HepG2 (cell line): Measurements from ENCODE around the gene DROSHA. TPM values are rescaled to one million over a fixed set of nuclear protein-coding genes. Genes with fewer than 3 reads are reported as not detected.

Experiments used
- ATAC-seq: fragments of 200-7000 bp; cut with Tn5 transposase; 3 replicates; pipeline ENCODE4 v1.9.1; 2020; ENCODE audit warnings: mild to moderate bottlenecking, moderate library complexity
- BruUV-seq: library from RNA; stranded (reverse); fragments of 400-500 nt; replicated peaks from 2 replicates; lab custom pipeline; 2021; lab: Mats Ljungman, UMichigan
- CTCF ChIA-PET: fragments of 300-600 bp; formaldehyde crosslinking; extraction: SDS; loops from one replicate; lab custom pipeline; 2021; ENCODE audit warnings: low total read pairs, inconsistent platforms, low intra/inter-chr PET ratio; lab: Yijun Ruan, JAX
- POLR2A ChIA-PET: fragments of 350-600 bp; sonication (Branson Sonifier 250); formaldehyde crosslinking; loops from one replicate; lab custom pipeline; 2020; ENCODE audit warnings: antibody characterized with exemption, inconsistent platforms; lab: Yijun Ruan, JAX
- DNase-seq: peaks from one replicate; pipeline ENCODE4 v3.0.0-alpha.2; 2015; ENCODE audit warnings: low spot score
- FAIRE-seq: peaks from 3 replicates; lab custom pipeline; 2011; peaks lifted over from hg19 to GRCh38; lab: Jason Lieb, UNC
- H2AFZ ChIP-seq: one replicate; pipeline ENCODE4 v1.6.1; 2011; ENCODE audit warnings: low read length, inconsistent platforms
- H3K27ac ChIP-seq: fragments of 300-600 bp; 3 replicates; pipeline ENCODE4 v1.8.0; 2011; ENCODE audit warnings: mixed run types, mild to moderate bottlenecking, mixed read lengths, low read length, inconsistent platforms; ENCODE audit not compliant: insufficient read depth; ENCODE audit errors: extremely low read length
- H3K27me3 ChIP-seq, 2 experiments: fragments of 200-600 bp in 1 of 2; 2 replicates in 1 of 2; 3 replicates in 1 of 2; pipeline versions ENCODE4 v1.6.0 to v1.8.0; 2011; ENCODE audit warnings: low read length in 2 of 2, mild to moderate bottlenecking in 2 of 2, moderate library complexity in 2 of 2, inconsistent platforms in 1 of 2; ENCODE audit not compliant: insufficient read depth in 2 of 2, control insufficient read depth in 1 of 2
- H3K36me3 ChIP-seq, 2 experiments: fragments of 200-600 bp in 1 of 2; replicated peaks in 1 of 2; 2 replicates in 1 of 2; 3 replicates in 1 of 2; pipeline versions ENCODE4 v1.5.1 to v1.8.0; 2011; ENCODE audit warnings: low read length in 2 of 2, inconsistent platforms in 1 of 2; ENCODE audit not compliant: insufficient read depth in 2 of 2, control insufficient read depth in 1 of 2
- H3K4me1 ChIP-seq: 2 replicates; pipeline ENCODE4 v1.5.1; 2012; ENCODE audit warnings: low read length, inconsistent platforms; ENCODE audit not compliant: insufficient read depth
- H3K4me2 ChIP-seq: 2 replicates; pipeline ENCODE4 v1.6.0; 2011; ENCODE audit warnings: low read depth, low read length, inconsistent platforms
- H3K4me3 ChIP-seq, 3 experiments: fragments of 200-600 bp in 1 of 3; sonication (generic), shearing (Covaris generic) in 1 of 3; replicated peaks in 1 of 3; 2 replicates each; pipeline ENCODE4 v1.5.1; 2011 to 2016; ENCODE audit warnings: low read length in 3 of 3, inconsistent platforms in 2 of 3, low read depth in 2 of 3, mild to moderate bottlenecking in 2 of 3, control low read depth in 1 of 3, mixed read lengths in 1 of 3; ENCODE audit not compliant: insufficient read depth in 1 of 3
- H3K79me2 ChIP-seq: one replicate; pipeline ENCODE4 v1.6.1; 2011; ENCODE audit warnings: low read length, inconsistent platforms; ENCODE audit not compliant: insufficient read depth
- H3K9ac ChIP-seq: 2 replicates; pipeline ENCODE4 v1.6.0; 2011; ENCODE audit warnings: mild to moderate bottlenecking, low read depth, low read length, inconsistent platforms; ENCODE audit not compliant: insufficient read depth
- H3K9me3 ChIP-seq: 2 replicates; pipeline ENCODE4 v1.5.1; 2012; ENCODE audit warnings: mild to moderate bottlenecking, low read length
- H4K20me1 ChIP-seq: 2 replicates; pipeline ENCODE4 v1.6.0; 2011; ENCODE audit warnings: inconsistent platforms, mild to moderate bottlenecking, low read length, moderate library complexity; ENCODE audit not compliant: insufficient read depth
- AHR ChIP-seq: IDR thresholded peaks from 2 replicates; pipeline ENCODE4 v1.6.1; 2018; ENCODE audit warnings: missing genetic modification reagents, missing compliant biosample characterization
- CREM ChIP-seq, 2 experiments: sonication (generic) in 1 of 2; formaldehyde crosslinking in 1 of 2; IDR thresholded peaks; 2 replicates each; pipeline versions ENCODE4 v1.4.0 to v1.6.1; 2016 to 2020; ENCODE audit warnings: antibody characterized with exemption in 1 of 2, mild to moderate bottlenecking in 1 of 2, missing genetic modification reagents in 1 of 2
- GLI4 ChIP-seq: sonication (generic); formaldehyde crosslinking; IDR thresholded peaks from 2 replicates; pipeline ENCODE4 v1.5.1; 2020; ENCODE audit warnings: missing genetic modification reagents, mild to moderate bottlenecking, moderate library complexity, borderline replicate concordance
- RORA ChIP-seq: sonication (generic); formaldehyde crosslinking; IDR thresholded peaks from 2 replicates; pipeline ENCODE4 v1.5.0; 2020; ENCODE audit warnings: mild to moderate bottlenecking, missing genetic modification reagents, moderate library complexity
- SRY ChIP-seq: sonication (generic); formaldehyde crosslinking; IDR thresholded peaks from 2 replicates; pipeline ENCODE4 v1.8.0; 2022; ENCODE audit warnings: mild to moderate bottlenecking, missing genetic modification reagents
- ZNF225 ChIP-seq: sonication (generic); formaldehyde crosslinking; IDR thresholded peaks from 2 replicates; pipeline ENCODE4 v1.4.0; 2020; ENCODE audit warnings: mild to moderate bottlenecking, missing genetic modification reagents
- ZNF343 ChIP-seq: sonication (generic); formaldehyde crosslinking; IDR thresholded peaks from 2 replicates; pipeline ENCODE4 v1.4.0; 2020; ENCODE audit warnings: mild to moderate bottlenecking, missing genetic modification reagents
- ZNF552 ChIP-seq: sonication (generic); formaldehyde crosslinking; IDR thresholded peaks from 2 replicates; pipeline ENCODE4 v1.9.0; 2022; ENCODE audit warnings: missing genetic modification reagents, mild to moderate bottlenecking, borderline replicate concordance
- ZNF788 ChIP-seq: sonication (generic); formaldehyde crosslinking; IDR thresholded peaks from 2 replicates; pipeline ENCODE4 v1.5.0; 2020; ENCODE audit warnings: mild to moderate bottlenecking, missing genetic modification reagents, borderline replicate concordance
- WGBS: methylation state at CpG from one replicate; pipeline ENCODE4 v1.1.6; 2017; ENCODE audit warnings: low lambda C conversion rate; 5-methylcytosine and 5-hydroxymethylcytosine counted together
- in situ Hi-C: cut with HindIII; loops from 2 replicates; pipeline ENCODE4 v1.10.0; 2017; ENCODE audit warnings: low pct_unique_long_range_greater_than_20kb; ENCODE audit not compliant: extremely low pct_ligation_motif_present
- intact Hi-C: fragments of 100-400 bp; cut with micrococcal nuclease; formaldehyde crosslinking; loops from one replicate; pipeline ENCODE4 v1.10.0; 2022; ENCODE audit not compliant: unreplicated experiment
- polyA plus RNA-seq, 8 experiments: library from polyadenylated mRNA; depleted of rRNA in 3 of 8; stranded (reverse) in 7 of 8; unstranded in 1 of 8; fragments of >200 nt; fragmentation: Illumina TruSeq in 4 of 8; extraction: Trizol in 4 of 8; gene quantifications; 2 replicates each; pipeline versions ENCODE4 v1.2.1 to v1.2.3, GENCODE V29; 2011 to 2016; ENCODE audit warnings: low read depth in 4 of 8, missing spikeins in 1 of 8, mixed read lengths in 1 of 8; ENCODE audit not compliant: insufficient read depth in 1 of 8
- total RNA-seq, 5 experiments: library from RNA; depleted of rRNA; stranded (reverse); fragments of >200 nt; fragmentation: Illumina TruSeq; extraction: Trizol; gene quantifications; 2 replicates each; pipeline ENCODE4 v1.2.3, GENCODE V29; 2016; ENCODE audit warnings: low read depth in 1 of 5
- TF ChIP-seq, protein P1 (sequence below): sonication (generic); formaldehyde crosslinking; IDR thresholded peaks from 2 replicates; pipeline ENCODE4 v1.8.0; 2022; ENCODE audit warnings: missing genetic modification reagents, low read depth, mild to moderate bottlenecking, borderline replicate concordance
- TF ChIP-seq, protein P2 (sequence below): sonication (generic); formaldehyde crosslinking; IDR thresholded peaks from 2 replicates; pipeline ENCODE4 v1.4.0; 2020; ENCODE audit warnings: mild to moderate bottlenecking, missing genetic modification reagents
- TF ChIP-seq, protein P3 (sequence below), 2 experiments: fragments of 450-650 bp in 1 of 2; sonication (generic) in 1 of 2; formaldehyde crosslinking in 1 of 2; IDR thresholded peaks; 2 replicates each; pipeline versions ENCODE4 v1.6.1 to v1.8.0; 2016 to 2022; ENCODE audit warnings: antibody characterized with exemption in 1 of 2, mild to moderate bottlenecking in 1 of 2, missing genetic modification reagents in 1 of 2
- TF ChIP-seq, protein P4 (sequence below): IDR thresholded peaks from 2 replicates; pipeline ENCODE4 v1.6.1; 2018; ENCODE audit warnings: missing genetic modification reagents, mild to moderate bottlenecking, missing compliant biosample characterization

Gene DROSHA
- total and polyA plus RNA-seq, 2 of the 13 experiments (the other 11 are each of a cell fraction or from before 2014, with no cell fraction given): 22.3 to 29.4 TPM

DNA sequence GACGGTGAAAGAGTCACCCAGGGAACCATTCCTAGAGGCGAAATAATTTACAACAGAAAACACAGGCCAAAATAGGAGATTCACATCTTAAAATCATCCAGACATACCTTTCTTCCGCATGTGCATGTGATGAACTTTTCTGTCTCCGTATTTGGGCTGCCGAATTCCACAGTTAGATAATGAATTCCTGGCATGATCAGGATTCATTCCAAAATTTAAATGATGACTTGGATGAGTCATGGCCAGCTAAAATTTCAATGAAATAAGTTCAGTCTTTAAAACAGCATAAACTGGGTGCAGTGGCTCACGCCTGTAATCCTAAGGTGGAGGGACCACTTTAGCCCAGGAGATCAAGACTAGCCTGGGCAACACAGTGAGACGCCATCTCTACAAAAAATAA is 82.7 kb downstream of the DROSHA start:
- POLR2A ChIA-PET: no interaction called here
- no peak overlapping the region for H3K9ac ChIP-seq
- TF ChIP-seq ZNF343 (CRISPR knock-in tag) (no peak), SRY (no peak), RORA (CRISPR knock-in tag) (no peak), ZNF788 (CRISPR knock-in tag) (no peak), ZNF225 (CRISPR knock-in tag) (no peak), CREM (IDR thresholded peaks at IDR 0.05) (no peak), CREM (CRISPR knock-in tag; IDR thresholded peaks at IDR 0.05) (no peak), GLI4 (CRISPR knock-in tag) (no peak), ZNF552 (CRISPR knock-in tag) (no peak), AHR (no peak)
- TF ChIP-seq, protein P1, sequence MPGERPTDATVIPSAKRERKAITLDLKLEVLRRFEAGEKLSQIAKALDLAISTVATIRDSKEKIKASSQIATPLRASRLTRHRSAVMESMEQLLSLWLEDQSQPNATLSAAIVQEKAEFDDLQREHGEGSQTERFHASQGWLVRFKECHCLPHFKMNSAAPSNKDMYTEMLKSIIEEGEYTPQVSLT: no peak
- TF ChIP-seq, protein P2, sequence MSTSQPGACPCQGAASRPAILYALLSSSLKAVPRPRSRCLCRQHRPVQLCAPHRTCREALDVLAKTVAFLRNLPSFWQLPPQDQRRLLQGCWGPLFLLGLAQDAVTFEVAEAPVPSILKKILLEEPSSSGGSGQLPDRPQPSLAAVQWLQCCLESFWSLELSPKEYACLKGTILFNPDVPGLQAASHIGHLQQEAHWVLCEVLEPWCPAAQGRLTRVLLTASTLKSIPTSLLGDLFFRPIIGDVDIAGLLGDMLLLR: no peak
- TF ChIP-seq, protein P3, sequence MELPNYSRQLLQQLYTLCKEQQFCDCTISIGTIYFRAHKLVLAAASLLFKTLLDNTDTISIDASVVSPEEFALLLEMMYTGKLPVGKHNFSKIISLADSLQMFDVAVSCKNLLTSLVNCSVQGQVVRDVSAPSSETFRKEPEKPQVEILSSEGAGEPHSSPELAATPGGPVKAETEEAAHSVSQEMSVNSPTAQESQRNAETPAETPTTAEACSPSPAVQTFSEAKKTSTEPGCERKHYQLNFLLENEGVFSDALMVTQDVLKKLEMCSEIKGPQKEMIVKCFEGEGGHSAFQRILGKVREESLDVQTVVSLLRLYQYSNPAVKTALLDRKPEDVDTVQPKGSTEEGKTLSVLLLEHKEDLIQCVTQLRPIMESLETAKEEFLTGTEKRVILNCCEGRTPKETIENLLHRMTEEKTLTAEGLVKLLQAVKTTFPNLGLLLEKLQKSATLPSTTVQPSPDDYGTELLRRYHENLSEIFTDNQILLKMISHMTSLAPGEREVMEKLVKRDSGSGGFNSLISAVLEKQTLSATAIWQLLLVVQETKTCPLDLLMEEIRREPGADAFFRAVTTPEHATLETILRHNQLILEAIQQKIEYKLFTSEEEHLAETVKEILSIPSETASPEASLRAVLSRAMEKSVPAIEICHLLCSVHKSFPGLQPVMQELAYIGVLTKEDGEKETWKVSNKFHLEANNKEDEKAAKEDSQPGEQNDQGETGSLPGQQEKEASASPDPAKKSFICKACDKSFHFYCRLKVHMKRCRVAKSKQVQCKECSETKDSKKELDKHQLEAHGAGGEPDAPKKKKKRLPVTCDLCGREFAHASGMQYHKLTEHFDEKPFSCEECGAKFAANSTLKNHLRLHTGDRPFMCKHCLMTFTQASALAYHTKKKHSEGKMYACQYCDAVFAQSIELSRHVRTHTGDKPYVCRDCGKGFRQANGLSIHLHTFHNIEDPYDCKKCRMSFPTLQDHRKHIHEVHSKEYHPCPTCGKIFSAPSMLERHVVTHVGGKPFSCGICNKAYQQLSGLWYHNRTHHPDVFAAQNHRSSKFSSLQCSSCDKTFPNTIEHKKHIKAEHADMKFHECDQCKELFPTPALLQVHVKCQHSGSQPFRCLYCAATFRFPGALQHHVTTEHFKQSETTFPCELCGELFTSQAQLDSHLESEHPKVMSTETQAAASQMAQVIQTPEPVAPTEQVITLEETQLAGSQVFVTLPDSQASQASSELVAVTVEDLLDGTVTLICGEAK (IDR thresholded peaks at IDR 0.05): no peak
- TF ChIP-seq, protein P3 (CRISPR knock-in tag; IDR thresholded peaks at IDR 0.05): no peak
- TF ChIP-seq, protein P4, sequence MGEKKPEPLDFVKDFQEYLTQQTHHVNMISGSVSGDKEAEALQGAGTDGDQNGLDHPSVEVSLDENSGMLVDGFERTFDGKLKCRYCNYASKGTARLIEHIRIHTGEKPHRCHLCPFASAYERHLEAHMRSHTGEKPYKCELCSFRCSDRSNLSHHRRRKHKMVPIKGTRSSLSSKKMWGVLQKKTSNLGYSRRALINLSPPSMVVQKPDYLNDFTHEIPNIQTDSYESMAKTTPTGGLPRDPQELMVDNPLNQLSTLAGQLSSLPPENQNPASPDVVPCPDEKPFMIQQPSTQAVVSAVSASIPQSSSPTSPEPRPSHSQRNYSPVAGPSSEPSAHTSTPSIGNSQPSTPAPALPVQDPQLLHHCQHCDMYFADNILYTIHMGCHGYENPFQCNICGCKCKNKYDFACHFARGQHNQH (CRISPR knock-in tag): no peak
- peaks cover 0 to 44% of the 10 kb centered on the region in 2 experiments; a peak in 3 of 5 replicates for H3K36me3 ChIP-seq
- no peak for DNase-seq
- no peaks in the 10 kb centered on the region for H4K20me1 ChIP-seq
- H3K4me2 ChIP-seq: no peak overlapping the region
- no peak overlapping the region for H2AFZ ChIP-seq
- no peak for FAIRE-seq
- 97% methylated on average over 7 of the region's 7 CpGs for WGBS
- H3K4me3 ChIP-seq: no peak overlapping the region
- ATAC-seq: no peak
- CTCF ChIA-PET: no interaction called here
- no peaks in the 10 kb centered on the region for H3K27me3 ChIP-seq
- H3K79me2 ChIP-seq: no peaks in the 10 kb centered on the region
- no peaks in the 10 kb centered on the region for H3K4me1 ChIP-seq
- intact Hi-C loops (no loop called here), in situ Hi-C loops (no loop called here)
- BruUV-seq: no TSS peak
- H3K27ac ChIP-seq: no peak overlapping the region
- no peaks in the 10 kb centered on the region for H3K9me3 ChIP-seq
